ENCODE data around the gene RD3L.
"Not testable (repeated sequence)": the region's sequence is repeated elsewhere in the genome, so short reads cannot be mapped to it uniquely, and the experiment has no call there.

Gene RD3L

GRCh38 chr14:103927566-103927965 is 14.8 kb downstream of the RD3L start:
- no peak for DNase-seq

DNA sequence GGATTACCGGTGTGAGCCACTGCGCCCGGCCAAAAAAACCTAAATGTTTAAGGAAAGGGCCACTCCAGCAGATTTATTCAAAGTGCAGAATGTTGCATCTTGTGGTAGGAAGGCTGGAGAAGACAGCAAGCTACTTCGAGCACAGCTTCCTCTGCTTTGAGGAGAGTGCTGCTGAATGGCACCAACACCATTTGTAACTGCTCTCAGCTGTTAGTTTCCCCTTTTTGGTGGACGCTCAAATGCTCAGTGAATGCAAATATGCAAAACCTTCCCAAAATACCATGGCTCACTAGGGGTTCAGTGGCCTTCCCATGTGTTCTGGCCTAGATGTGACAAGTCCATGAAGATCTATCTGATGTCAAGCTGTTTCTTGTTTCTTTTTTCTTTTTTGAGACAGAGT is 17.0 kb downstream of the RD3L start:
- peak; percentile 52 for DNase-seq

GRCh38 chr14:103923863-103924262 is 18.5 kb downstream of the RD3L start:
- no peak for DNase-seq

GRCh38 chr14:103921855-103922200 is 20.5 kb downstream of the RD3L start:
- DNase-seq: not testable (repeated sequence)

DNA sequence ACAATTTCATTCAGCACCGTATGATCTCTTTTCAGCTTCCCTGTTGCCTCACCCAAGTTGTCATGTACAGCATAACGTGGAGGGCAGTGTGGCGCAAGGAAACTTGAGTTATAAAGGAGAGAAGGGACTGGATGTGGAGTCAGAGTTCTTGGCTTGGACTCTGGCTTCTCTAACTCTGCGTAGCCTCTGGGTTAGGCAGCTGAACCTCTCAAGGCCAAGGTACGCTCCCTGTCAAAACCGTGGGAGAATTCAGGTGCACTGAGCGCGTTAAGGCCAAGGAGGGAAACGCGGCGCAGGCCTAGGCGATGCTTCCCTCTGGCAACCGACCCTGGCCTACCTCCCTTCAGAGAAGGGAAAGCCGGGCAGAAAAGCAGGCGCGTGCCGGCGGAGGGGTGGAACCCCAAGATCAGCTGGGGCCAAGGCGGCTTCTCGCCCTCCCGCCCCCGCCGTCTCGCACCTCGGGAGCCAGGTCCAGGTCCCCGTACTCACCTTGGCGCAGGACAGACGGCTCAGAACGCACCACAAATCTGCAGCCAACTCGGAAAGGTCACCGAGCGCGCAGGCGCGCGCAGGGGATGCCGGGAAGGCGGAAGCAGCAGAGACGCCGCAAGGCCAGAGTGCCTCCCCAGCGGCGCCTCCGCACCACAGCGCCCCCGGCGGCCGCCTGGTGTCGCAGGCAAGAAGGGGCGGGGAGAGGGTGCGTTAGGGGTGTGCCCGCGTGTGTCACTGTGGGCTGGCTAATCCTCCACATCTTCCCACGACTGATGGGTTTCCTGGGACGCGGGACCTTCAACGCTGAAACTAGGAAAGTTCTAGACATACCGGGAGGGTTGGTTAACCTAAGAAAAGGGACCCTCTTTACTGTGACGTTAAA is 21.1 kb downstream of the RD3L start:
- DNase-seq: peak; percentile 89

- DNase-seq: no peak
These were observed 25.6 kb downstream of the RD3L start for GRCh38 chr14:103916636-103917262.

DNA sequence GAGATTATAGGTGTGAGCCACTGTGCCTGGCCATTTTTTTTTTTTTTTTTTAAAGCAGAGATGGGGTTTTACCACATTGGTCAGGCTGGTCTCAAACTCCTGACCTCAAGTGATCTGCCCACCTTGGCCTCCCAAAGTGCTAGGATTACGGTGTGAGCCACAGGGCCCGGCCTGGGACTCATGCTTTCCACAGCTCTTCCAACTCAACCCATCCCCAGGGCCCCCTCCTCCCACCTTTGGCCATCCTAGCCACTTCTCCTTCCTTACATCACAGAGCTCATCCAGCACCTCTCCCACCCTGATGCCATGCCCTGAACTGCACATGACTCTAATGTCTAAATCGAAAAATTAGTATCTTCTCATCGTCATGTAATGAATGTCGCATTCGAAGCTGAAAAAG is 26.7 kb downstream of the RD3L start:
- no peak for DNase-seq

GRCh38 chr14:103910984-103911383 is 31.3 kb downstream of the RD3L start:
- DNase-seq: no peak

DNA sequence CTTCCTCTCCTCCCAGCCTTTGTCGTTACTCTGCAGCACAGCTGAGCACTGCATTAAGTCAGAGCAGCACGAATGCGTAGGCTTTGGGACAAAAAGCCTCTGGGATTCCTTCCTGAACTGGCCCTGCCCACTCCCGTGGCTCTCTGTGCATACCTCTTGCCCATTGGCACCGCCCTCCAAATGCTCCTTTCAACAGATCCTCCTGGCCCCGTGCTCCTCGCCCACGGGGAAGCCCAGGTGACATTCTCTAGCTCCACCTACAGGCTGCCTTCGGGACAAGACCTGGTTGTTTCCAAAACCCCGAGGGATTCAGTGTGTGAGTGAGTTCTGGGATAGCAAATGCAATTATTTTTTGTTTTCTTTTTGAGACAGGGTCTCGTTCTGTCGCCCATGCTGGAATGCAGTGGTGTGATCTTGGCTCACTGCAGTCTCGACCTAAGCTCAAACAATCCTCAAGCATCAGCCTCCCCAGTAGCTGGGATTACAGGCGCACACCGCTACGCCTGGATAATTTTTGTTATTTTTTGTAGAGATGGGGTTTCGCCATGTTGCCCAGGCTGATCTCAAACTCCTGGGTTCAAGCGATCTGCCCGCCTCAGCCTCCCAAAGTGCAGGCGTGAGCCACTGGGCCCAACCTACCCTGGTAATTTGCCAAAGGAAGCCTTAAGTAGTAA is 31.9 kb downstream of the RD3L start:
- peak; percentile 13 for DNase-seq

DNA sequence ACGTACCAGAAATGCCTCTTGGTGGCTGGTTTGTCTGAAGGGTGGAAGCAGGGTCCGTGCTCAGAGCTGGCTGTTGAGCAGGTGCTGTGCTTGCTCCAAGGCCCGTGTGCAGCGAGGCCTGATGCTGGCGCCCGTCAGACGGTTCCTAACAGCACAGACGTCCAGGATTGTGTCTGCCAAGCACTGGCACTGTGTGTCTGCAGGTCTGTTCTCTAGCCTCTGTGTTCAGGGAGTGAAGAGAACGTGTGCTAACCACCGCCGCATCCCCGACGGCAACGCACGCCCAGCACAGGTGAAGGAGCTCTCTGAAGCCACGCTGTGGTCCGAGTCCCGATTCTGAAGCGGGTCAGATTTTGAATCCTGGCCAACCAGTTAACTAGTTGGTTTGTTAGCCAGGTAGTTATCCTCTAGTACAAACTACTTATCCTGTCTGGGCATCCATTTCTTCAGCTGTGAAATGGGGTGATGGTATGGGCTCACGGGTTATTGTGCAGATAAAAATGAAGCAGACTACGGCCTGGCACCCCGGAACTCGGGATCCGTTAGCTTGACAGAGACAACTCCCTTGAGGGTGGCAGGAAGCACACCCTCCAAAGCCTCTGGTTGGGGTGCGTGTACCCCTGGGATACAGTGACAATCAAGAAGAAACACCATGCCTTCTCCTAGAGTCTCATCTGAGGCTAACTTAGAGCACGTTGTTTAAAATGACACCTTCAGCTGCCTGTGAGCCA is 32.6 kb downstream of the RD3L start:
- no peak for DNase-seq

DNA sequence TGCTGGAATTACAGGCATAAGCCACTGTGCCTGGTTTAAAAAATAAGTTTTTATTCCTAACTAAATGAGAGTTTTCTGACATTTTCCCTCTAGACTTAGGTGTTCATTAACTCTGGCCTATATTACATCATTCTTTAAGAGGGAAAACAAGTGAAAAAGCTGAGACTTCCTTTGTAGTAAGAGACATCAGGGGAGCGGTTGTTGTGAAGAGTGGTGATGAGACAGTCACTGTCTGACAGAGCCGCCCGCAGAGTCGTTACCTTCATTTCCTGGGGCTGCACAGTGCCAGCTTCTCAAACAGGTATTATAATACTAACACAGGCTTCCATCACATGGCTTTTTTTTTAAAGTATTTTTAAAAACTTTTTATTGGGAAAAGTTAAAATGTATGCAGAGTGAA is 33.7 kb downstream of the RD3L start:
- DNase-seq: no peak

- DNase-seq: peak; percentile 14
These were observed 36.4 kb downstream of the RD3L start for GRCh38 chr14:103905842-103906456.

DNA sequence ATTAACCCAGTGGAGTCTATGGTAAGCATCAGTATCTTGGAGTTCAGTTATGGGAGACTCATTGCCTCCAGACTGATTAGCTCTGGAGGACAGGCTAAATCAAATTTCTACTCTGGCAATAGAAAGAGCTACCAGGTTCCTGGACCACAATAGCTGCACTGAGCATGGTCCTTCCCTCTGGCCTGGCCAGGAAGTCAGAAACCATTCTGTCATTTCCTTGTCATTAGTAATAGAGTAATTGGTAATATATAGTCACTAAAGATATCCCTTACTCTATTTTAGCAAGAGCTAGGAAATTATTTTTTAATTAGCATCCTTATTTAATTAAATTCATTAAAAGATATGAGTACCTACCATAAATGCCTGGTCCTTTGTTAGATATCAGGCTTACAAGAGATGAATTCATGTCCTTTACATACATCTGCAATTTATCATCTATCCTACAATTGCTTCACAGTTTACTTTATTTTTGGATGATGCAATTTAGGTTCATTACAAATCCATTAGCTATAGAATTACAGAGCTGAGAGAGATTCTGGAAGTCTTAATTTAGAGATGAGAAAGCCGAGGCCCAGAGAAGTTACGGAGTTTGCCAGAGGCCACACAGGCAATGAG is 37.7 kb downstream of the RD3L start:
- no peak for DNase-seq

DNA sequence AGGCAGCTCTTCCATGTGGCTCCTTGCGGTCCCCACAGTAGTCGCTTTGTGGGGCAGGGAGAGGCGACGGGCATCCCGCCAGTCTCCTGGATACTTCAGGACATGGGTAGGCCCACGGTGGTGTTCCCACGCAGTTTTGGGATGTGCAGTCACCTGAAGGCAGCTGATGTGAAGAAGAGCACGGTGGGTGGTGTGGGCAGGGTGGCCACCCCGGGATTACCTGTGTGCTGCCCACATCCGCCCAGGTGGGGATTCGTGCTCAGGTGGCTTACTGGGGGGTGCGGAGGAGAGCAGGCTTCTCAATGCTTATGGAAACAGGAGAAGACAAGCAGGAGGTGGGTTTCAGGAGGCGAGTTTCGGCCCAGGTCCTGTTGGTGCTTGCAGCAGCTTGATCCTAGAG is 42.5 kb downstream of the RD3L start:
- no peak for DNase-seq

DNA sequence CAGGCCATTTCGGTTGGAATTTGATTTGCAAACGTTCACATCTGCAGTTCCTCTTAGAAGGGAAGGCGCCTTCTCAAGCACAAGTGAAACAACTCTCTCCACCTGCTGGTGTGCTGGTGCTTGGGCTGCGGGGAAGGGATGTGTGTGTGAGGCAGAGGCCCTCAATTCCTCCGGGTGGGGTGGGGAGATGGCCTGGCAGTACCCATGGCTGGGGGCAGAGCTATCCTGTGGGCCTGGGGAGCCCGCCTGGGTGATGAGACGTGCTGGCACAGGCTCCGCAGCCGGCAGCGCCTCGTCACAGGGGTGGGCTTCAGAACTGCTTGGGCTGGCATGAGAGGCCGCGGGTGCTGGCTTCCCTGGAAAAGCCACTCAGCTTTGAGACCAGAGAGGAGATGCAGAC is 43.0 kb downstream of the RD3L start:
- DNase-seq: peak; percentile 37

DNA sequence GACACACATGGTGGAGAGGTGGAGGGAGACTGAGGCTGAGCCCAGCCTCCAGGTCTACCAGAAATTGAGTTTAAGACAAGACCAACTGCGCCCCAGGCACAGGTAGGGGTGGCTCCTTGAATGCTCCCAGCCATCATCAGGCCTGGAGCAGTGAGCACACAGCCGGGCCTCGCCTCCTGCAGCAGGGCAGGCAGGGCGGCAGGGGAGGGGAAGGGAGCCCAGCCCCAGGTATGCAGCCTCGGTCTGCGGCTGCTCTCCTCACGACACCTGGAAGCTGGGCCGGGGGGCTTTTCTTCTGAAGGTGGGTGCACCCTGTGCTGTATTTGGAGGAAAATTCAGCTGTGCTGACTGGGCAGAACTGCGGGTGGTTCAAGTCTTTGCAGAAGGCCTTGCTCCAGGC is 43.6 kb downstream of the RD3L start:
- DNase-seq: no peak

GRCh38 chr14:103898204-103898603 is 44.1 kb downstream of the RD3L start:
- DNase-seq: no peak

DNA sequence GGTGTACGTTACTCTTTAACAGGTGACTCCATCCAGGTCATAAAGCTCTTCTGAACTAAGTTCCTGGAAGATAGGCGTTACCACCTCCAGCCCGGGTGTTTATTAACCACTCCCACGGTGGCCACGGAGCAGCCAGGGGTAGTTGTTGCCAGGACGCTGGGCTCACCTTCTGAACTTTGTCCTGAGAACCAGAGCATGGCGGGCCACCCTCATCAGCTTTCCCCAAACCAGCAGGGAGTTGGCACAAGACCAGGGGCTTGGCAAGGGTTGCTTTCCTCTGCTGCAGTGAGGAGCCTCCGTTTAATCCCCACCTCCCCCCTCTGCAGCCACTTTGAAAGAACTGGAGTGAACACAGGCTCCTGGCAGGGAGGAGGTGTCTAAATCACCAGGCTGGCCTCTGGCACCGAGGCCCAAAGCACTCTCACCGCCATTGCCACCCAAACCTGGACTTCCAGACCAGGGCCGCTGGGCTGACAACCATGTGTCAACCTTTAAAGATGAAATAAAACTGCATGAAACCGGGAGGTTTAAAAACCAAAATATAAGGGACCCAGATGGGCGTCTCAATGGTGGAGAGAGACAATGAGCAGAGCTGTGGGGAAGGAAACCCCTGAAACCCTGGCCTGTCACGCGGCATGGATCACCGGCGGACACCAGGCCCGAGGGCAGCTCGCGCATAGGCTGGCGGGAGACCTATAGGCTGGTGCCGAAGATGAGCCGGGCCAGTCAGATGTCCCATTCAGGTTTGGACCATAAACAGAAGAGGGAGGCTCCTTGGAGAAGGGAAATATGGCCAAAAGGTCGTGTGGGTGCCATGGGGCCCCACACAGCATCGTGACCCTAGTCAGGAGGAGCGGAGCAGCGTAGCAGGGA is 45.0 kb downstream of the RD3L start:
- no peak for DNase-seq

DNA sequence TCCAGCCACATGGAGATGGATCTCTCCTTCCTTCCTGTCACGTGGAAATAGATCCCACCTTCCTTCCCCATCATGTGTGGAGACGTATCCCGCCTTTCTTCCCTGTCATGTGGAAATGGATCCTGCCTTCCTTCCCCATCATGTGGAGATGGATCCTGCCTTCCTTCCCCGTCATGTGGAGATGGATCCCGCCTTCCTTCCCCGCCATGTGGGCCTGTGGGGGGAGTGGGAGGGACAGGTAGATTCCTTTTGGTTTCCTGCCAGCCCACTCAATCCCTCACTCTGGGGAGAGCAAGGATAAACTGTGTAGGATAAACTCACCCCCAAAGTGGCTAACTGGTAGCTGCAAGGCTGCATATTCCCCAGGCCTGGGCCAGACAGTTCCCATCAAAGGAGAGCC is 45.8 kb downstream of the RD3L start:
- DNase-seq: no peak

- no peak for DNase-seq
These were observed 47.6 kb downstream of the RD3L start for GRCh38 chr14:103894723-103895059.

DNA sequence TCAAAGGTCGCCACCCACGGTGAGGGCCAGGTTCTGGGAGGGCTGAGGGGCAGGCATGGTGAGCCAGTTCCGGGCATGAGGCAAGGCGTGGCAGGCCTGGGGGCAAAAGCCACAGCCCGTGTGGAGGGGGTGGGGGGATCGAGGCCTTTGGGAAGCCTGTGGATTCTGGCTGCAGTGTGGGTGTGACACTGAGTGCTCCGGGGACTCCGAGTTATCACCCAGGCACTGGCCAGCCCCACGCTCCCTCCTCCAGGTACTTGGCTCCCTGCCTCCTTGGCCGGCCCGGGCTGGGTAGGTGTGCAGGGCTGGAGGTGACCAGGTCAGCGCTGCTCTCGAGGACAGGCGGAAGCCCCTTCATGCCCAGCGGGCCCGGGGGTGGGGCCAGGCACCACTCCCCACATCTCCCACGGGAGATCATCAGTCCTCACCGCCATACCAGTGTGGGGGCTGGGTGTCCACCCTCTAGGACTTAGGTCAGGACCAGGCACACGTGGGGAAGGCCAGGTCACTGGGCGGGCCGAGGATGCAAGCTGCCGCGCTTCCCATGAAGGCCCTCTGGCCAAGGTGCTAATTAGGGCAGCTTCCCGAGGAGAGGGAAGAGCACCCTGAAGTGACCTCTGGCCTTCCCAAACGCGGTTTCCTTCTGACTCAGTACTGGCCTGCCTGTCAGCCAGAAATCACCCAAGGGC is 48.2 kb downstream of the RD3L start:
- DNase-seq: no peak

Data from MV-4-11 (cell line).